ENCODE data around the gene CACNA1D. TPM values are rescaled to one million over a fixed set of nuclear protein-coding genes. Genes with fewer than 3 reads are reported as not detected.
"Not testable (repeated sequence)": the region's sequence is repeated elsewhere in the genome, so short reads cannot be mapped to it uniquely, and the experiment has no call there.

CACNA1D gene
- total RNA-seq, 4 donors from 2014 or later: 0.75 to 2.5 (median 1.2) TPM

DNA sequence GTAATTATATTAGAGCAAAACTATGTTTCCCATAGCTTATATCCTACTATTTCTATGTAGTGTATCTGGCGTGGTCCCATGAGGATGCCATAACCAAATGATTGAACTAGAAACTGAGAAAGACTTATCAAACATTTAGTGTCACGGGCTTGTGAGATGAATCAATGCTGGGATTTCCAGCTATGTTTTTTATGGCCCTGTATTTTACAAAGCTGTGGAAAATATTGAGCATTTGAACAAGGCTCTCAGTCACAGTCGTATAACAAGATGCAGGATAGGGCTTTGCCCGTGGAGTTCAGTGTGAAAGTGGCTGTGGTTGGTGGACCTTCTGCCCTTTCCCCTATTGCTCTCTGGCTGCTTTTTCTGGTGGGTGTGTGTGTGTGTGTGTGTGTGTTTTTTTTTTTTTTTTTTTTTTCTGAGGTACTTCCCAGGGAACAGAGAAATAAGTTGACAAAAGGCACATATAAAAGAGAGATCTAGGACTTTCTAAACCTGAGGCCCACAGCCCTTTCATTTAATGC, 60.7 kb downstream of the CACNA1D start:
- no peak overlapping the region for H3K27ac ChIP-seq (replicated peaks in 1 of 4)
- H3K36me3 ChIP-seq: no peaks in the 10 kb centered on the region
- peak; percentile 14 for DNase-seq (ENCODE audit: extremely low spot score)
- peaks cover 0 to 14% (median 6%) of the 10 kb centered on the region in 4 donors for H3K4me1 ChIP-seq
- WGBS: 76% methylated on average over 4 of the region's 4 CpGs
- no peak for TF ChIP-seq POLR2A (IDR thresholded peaks at IDR 0.05; ENCODE audit: low read depth)
- peaks cover 0 to 6% (median 0%) of the 10 kb centered on the region in 4 donors for H3K9me3 ChIP-seq
- intact Hi-C loops (cut with DNase I): no loop called here
- no peak overlapping the region for H3K4me3 ChIP-seq
- no peaks in the 10 kb centered on the region for H3K27me3 ChIP-seq

DNA sequence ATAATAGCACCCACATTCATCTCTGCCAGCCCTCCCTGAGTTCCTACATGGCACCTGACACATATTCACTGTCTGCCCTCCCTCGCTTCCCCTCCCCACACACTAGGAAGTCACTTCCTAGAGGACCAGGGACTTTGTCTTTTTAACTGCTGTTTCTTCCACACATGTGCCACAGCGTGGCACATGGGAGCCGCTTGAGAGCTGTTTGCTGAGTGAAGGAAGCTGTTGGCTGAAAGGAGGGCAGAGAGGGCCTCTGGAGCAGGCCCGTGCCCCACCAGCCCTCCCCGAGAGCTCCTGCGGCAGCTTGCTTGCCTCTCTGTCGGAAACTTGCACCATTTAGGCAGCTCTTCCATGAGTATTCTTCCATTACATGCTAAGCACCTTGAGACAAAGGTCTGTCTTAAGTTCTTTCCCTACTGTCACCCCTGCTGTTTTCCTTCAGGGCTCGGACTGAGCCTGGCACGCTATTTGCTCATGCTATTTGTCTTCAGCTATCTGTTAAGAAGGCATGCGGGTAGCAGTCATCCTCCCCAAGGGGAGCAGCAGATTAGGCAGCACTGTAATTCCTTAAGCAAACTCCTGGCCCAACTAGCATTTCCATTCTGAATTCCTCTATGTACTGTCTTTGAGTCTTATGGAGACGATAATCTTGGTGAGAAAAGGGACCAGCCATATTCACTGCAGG, 72.2 kb downstream of the CACNA1D start:
- intact Hi-C loops (cut with DNase I): no loop called here
- TF ChIP-seq POLR2AphosphoS5 (IDR thresholded peaks at IDR 0.05) (no peak), EP300 (IDR thresholded peaks at IDR 0.05) (no peak), POLR2A (IDR thresholded peaks at IDR 0.05; ENCODE audit: low read depth) (no peak)
- TF ChIP-seq, protein P1, sequence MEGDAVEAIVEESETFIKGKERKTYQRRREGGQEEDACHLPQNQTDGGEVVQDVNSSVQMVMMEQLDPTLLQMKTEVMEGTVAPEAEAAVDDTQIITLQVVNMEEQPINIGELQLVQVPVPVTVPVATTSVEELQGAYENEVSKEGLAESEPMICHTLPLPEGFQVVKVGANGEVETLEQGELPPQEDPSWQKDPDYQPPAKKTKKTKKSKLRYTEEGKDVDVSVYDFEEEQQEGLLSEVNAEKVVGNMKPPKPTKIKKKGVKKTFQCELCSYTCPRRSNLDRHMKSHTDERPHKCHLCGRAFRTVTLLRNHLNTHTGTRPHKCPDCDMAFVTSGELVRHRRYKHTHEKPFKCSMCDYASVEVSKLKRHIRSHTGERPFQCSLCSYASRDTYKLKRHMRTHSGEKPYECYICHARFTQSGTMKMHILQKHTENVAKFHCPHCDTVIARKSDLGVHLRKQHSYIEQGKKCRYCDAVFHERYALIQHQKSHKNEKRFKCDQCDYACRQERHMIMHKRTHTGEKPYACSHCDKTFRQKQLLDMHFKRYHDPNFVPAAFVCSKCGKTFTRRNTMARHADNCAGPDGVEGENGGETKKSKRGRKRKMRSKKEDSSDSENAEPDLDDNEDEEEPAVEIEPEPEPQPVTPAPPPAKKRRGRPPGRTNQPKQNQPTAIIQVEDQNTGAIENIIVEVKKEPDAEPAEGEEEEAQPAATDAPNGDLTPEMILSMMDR (IDR thresholded peaks at IDR 0.05): no peak
- Histone ChIP-seq H3K4me1 (no peaks in the 10 kb centered on the region), H3K27ac (replicated peaks in 1 of 4) (no peak overlapping the region), H3K9me3 (no peaks in the 10 kb centered on the region), H3K36me3 (no peaks in the 10 kb centered on the region), H3K27me3 (no peaks in the 10 kb centered on the region), H3K4me3 (no peak overlapping the region)
- DNase-seq (ENCODE audit: extremely low spot score): no peak
- 86% methylated on average over 11 of the region's 11 CpGs for WGBS

DNA sequence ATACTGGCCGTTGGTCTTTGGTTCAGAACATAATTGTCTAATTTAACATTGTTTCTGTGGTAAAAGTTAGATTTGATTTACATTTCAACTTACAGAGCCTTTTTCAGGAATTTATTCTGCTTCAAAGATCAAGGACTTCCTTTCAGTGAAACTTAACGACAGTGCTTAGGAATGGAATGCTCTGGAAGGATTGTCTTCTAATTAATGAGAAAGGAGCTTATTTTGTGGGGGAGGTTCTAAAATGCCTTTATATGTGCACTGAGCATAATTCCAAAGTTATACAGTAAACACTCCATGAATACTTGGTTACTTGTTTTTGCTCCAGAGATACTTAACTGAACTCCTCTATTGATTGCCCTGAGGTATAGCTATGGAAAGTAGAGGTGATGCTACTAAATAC, 75.7 kb downstream of the CACNA1D start:
- Histone ChIP-seq H3K36me3 (no peaks in the 10 kb centered on the region), H3K4me3 (no peak overlapping the region), H3K4me1 (no peaks in the 10 kb centered on the region), H3K9me3 (no peaks in the 10 kb centered on the region), H3K27ac (replicated peaks in 1 of 4) (no peak overlapping the region), H3K27me3 (no peaks in the 10 kb centered on the region)
- 71% methylated on average over 2 of the region's 2 CpGs for WGBS
- TF ChIP-seq POLR2AphosphoS5 (IDR thresholded peaks at IDR 0.05) (no peak), POLR2A (IDR thresholded peaks at IDR 0.05; ENCODE audit: low read depth) (no peak)
- TF ChIP-seq, protein P1 (IDR thresholded peaks at IDR 0.05): no peak
- DNase-seq (ENCODE audit: extremely low spot score): no peak
- intact Hi-C loops (cut with DNase I): no loop called here

DNA sequence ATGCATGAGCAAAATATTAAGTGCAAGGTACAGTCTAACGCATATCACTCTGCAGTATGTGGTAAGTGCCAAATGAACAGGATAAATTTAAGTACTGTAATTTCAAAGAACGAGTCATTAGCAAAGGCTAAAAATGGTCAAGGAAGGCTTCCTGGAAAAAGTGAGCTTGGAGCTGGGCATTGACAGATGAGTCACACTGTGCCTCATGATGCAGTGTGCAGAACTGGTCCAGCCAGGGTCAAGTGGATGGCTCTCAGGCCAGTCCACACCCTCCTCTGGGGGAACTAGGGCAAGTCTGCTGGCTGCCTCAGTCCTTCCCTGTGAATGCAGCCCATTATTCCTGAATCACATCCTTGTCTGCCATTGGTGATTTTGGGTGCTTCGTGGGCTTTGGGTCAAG, 76.3 kb downstream of the CACNA1D start:
- DNase-seq (ENCODE audit: extremely low spot score): no peak
- H3K4me1 ChIP-seq: no peaks in the 10 kb centered on the region
- intact Hi-C loops (cut with DNase I): no loop called here
- H3K27ac ChIP-seq (replicated peaks in 1 of 4): no peak overlapping the region
- TF ChIP-seq POLR2AphosphoS5 (IDR thresholded peaks at IDR 0.05) (no peak), POLR2A (IDR thresholded peaks at IDR 0.05; ENCODE audit: low read depth) (no peak), EP300 (IDR thresholded peaks at IDR 0.05) (no peak)
- TF ChIP-seq, protein P1 (IDR thresholded peaks at IDR 0.05): no peak
- H3K4me3 ChIP-seq: no peak overlapping the region
- H3K36me3 ChIP-seq: no peaks in the 10 kb centered on the region
- H3K9me3 ChIP-seq: no peaks in the 10 kb centered on the region
- H3K27me3 ChIP-seq: no peaks in the 10 kb centered on the region
- WGBS: 76% methylated on average over 3 of the region's 3 CpGs

GRCh38 chr3:53571264-53571663, 76.9 kb downstream of the CACNA1D start:
- no peaks in the 10 kb centered on the region for H3K9me3 ChIP-seq
- no peak overlapping the region for H3K27ac ChIP-seq (replicated peaks in 1 of 4)
- intact Hi-C loops (cut with DNase I): no loop called here
- WGBS: 56% methylated on average over 4 of the region's 4 CpGs
- no peaks in the 10 kb centered on the region for H3K27me3 ChIP-seq
- H3K4me1 ChIP-seq: no peaks in the 10 kb centered on the region
- TF ChIP-seq POLR2A (IDR thresholded peaks at IDR 0.05; ENCODE audit: low read depth): no peak
- TF ChIP-seq EP300 (IDR thresholded peaks at IDR 0.05): no peak
- DNase-seq (ENCODE audit: extremely low spot score): no peak
- H3K36me3 ChIP-seq: no peaks in the 10 kb centered on the region
- H3K4me3 ChIP-seq: no peak overlapping the region

GRCh38 chr3:53572184-53572583, 77.8 kb downstream of the CACNA1D start:
- DNase-seq (ENCODE audit: extremely low spot score); H3K27ac ChIP-seq (replicated peaks in 1 of 4); H3K4me3 ChIP-seq; H3K27me3 ChIP-seq; intact Hi-C loops (cut with DNase I); H3K9me3 ChIP-seq; H3K4me1 ChIP-seq; H3K36me3 ChIP-seq: not testable (repeated sequence)
- WGBS: 96% methylated on average over 4 of the region's 4 CpGs

Measured in esophagus muscularis mucosa (tissue), 4 donors.